HEK293 (cell line): ENCODE results near the gene LSMEM2.

Source experiments
- CTCF ChIA-PET: fragments of 350-600 bp; formaldehyde crosslinking; extraction: SDS; loops from one replicate; lab custom pipeline; 2021; ENCODE audit warnings: antibody characterized with exemption; lab: Yijun Ruan, JAX
- POLR2A ChIA-PET: fragments of 300-600 bp; formaldehyde crosslinking; extraction: SDS; loops from one replicate; lab custom pipeline; 2020; ENCODE audit warnings: antibody characterized with exemption, inconsistent platforms; lab: Yijun Ruan, JAX
- H3K27ac ChIP-seq: fragments of 200-500 bp; sonication (Bioruptor generic); 2 replicates; pipeline ENCODE4 v1.5.1; 2014; ENCODE audit warnings: low read depth, low read length, control low read depth, inconsistent platforms; ENCODE audit errors: extremely low read depth
- H3K36me3 ChIP-seq, 2 experiments: fragments of 200-500 bp in 1 of 2; sonication (Bioruptor generic) in 1 of 2; 1 replicate in 1 of 2; 2 replicates in 1 of 2; pipeline ENCODE4 v1.5.1; 2014 to 2017; ENCODE audit warnings: inconsistent platforms in 2 of 2, low read length in 2 of 2; ENCODE audit not compliant: control insufficient read depth in 2 of 2, insufficient read depth in 1 of 2
- H3K4me1 ChIP-seq: fragments of 200-500 bp; sonication (Bioruptor generic); 2 replicates; pipeline ENCODE4 v1.5.1; 2014; ENCODE audit warnings: mild to moderate bottlenecking, low read length, inconsistent platforms; ENCODE audit not compliant: control insufficient read depth, insufficient read depth
- H3K4me3 ChIP-seq: 2 replicates; pipeline ENCODE4 v1.5.1; 2011; ENCODE audit warnings: low read depth, mild to moderate bottlenecking, control low read depth, low read length, moderate library complexity
- H3K9me3 ChIP-seq: fragments of 200-500 bp; sonication (Bioruptor generic); 2 replicates; pipeline ENCODE4 v1.5.1; 2014; ENCODE audit warnings: low read depth, low read length, inconsistent platforms; ENCODE audit not compliant: control insufficient read depth, insufficient read depth
- EGR2 ChIP-seq: fragments of 450-650 bp; formaldehyde crosslinking; IDR thresholded peaks from 2 replicates; pipeline ENCODE4 v1.5.1; 2016; ENCODE audit warnings: low read depth, missing biosample characterization, missing genetic modification characterization
- KLF8 ChIP-seq: fragments of 450-650 bp; formaldehyde crosslinking; IDR thresholded peaks from 2 replicates; pipeline ENCODE4 v1.5.1; 2016; ENCODE audit warnings: missing biosample characterization, missing genetic modification characterization
- KLF9 ChIP-seq: fragments of 450-650 bp; formaldehyde crosslinking; IDR thresholded peaks from 2 replicates; pipeline ENCODE4 v1.5.1; 2016; ENCODE audit warnings: missing biosample characterization, missing genetic modification characterization, low read depth
- SCRT2 ChIP-seq: fragments of 450-650 bp; formaldehyde crosslinking; IDR thresholded peaks from 2 replicates; pipeline ENCODE4 v1.5.1; 2016; ENCODE audit warnings: missing biosample characterization, missing genetic modification characterization
- ZBTB48 ChIP-seq: fragments of 450-650 bp; formaldehyde crosslinking; IDR thresholded peaks from 2 replicates; pipeline ENCODE4 v1.5.1; 2016; ENCODE audit warnings: missing biosample characterization, missing genetic modification characterization
- ZFHX2 ChIP-seq: fragments of 450-650 bp; formaldehyde crosslinking; conservative IDR thresholded peaks from 2 replicates; pipeline ENCODE4 v1.5.1; 2016; ENCODE audit warnings: missing biosample characterization, missing genetic modification characterization
- ZNF112 ChIP-seq: fragments of 450-650 bp; formaldehyde crosslinking; IDR thresholded peaks from 2 replicates; pipeline ENCODE4 v1.5.0; 2017; ENCODE audit warnings: missing biosample characterization, missing genetic modification characterization
- ZNF132 ChIP-seq: fragments of 450-650 bp; formaldehyde crosslinking; IDR thresholded peaks from 2 replicates; pipeline ENCODE4 v1.5.1; 2017; ENCODE audit warnings: missing biosample characterization, missing genetic modification characterization, borderline replicate concordance
- ZNF19 ChIP-seq: fragments of 450-650 bp; formaldehyde crosslinking; IDR thresholded peaks from 2 replicates; pipeline ENCODE4; 2016; ENCODE audit warnings: missing biosample characterization, missing genetic modification characterization, low read depth
- ZNF223 ChIP-seq: fragments of 450-650 bp; formaldehyde crosslinking; IDR thresholded peaks from 2 replicates; pipeline ENCODE4 v1.5.1; 2016; ENCODE audit warnings: missing biosample characterization, missing genetic modification characterization
- ZNF350 ChIP-seq: fragments of 450-650 bp; formaldehyde crosslinking; IDR thresholded peaks from 2 replicates; pipeline ENCODE4 v1.5.0; 2017; ENCODE audit warnings: missing biosample characterization, mild to moderate bottlenecking, missing genetic modification characterization
- ZNF366 ChIP-seq: fragments of 450-650 bp; formaldehyde crosslinking; conservative IDR thresholded peaks from 2 replicates; pipeline ENCODE4 v1.5.1; 2016; ENCODE audit warnings: missing biosample characterization, missing genetic modification characterization
- ZNF555 ChIP-seq: fragments of 450-650 bp; formaldehyde crosslinking; conservative IDR thresholded peaks from 2 replicates; pipeline ENCODE4 v1.5.1; 2017; ENCODE audit warnings: missing biosample characterization, mild to moderate bottlenecking, missing genetic modification characterization, inconsistent platforms
- ZNF677 ChIP-seq: fragments of 450-650 bp; IDR thresholded peaks from 2 replicates; pipeline ENCODE4 v1.5.0; 2018; ENCODE audit warnings: missing biosample characterization, mild to moderate bottlenecking, missing genetic modification characterization, moderate library complexity
- ZNF701 ChIP-seq: fragments of 450-650 bp; formaldehyde crosslinking; IDR thresholded peaks from 2 replicates; pipeline ENCODE4 v1.5.1; 2016; ENCODE audit warnings: missing biosample characterization, missing genetic modification characterization
- ZNF707 ChIP-seq: fragments of 450-650 bp; formaldehyde crosslinking; IDR thresholded peaks from 2 replicates; pipeline ENCODE4 v1.5.1; 2016; ENCODE audit warnings: missing biosample characterization, missing genetic modification characterization
- ZNF768 ChIP-seq: fragments of 450-650 bp; formaldehyde crosslinking; IDR thresholded peaks from 2 replicates; pipeline ENCODE4 v1.5.1; 2018; ENCODE audit warnings: missing biosample characterization, mild to moderate bottlenecking, missing genetic modification characterization
- TF ChIP-seq, protein P1 (sequence below): fragments of 450-650 bp; formaldehyde crosslinking; IDR thresholded peaks from 2 replicates; pipeline ENCODE4 v1.5.1; 2016; ENCODE audit warnings: missing biosample characterization, missing genetic modification characterization, low read depth
- TF ChIP-seq, protein P2 (sequence below): fragments of 450-650 bp; formaldehyde crosslinking; IDR thresholded peaks from 2 replicates; pipeline ENCODE4 v1.5.1; 2016; ENCODE audit warnings: missing biosample characterization, missing genetic modification characterization
- TF ChIP-seq, protein P3 (sequence below): fragments of 450-650 bp; formaldehyde crosslinking; IDR thresholded peaks from 2 replicates; pipeline ENCODE4; 2016; ENCODE audit warnings: missing biosample characterization, missing genetic modification characterization
- TF ChIP-seq, protein P4 (sequence below): fragments of 450-650 bp; formaldehyde crosslinking; IDR thresholded peaks from 2 replicates; pipeline ENCODE4 v1.5.1; 2016; ENCODE audit warnings: missing biosample characterization, missing genetic modification characterization
- TF ChIP-seq, protein P5 (sequence below): fragments of 450-650 bp; formaldehyde crosslinking; IDR thresholded peaks from 2 replicates; pipeline ENCODE4 v1.5.1; 2017; ENCODE audit warnings: missing biosample characterization, missing genetic modification characterization
- TF ChIP-seq, protein P6 (sequence below): fragments of 450-650 bp; formaldehyde crosslinking; IDR thresholded peaks from 2 replicates; pipeline ENCODE4 v1.5.1; 2016; ENCODE audit warnings: missing biosample characterization, missing genetic modification characterization

Gene LSMEM2

DNA sequence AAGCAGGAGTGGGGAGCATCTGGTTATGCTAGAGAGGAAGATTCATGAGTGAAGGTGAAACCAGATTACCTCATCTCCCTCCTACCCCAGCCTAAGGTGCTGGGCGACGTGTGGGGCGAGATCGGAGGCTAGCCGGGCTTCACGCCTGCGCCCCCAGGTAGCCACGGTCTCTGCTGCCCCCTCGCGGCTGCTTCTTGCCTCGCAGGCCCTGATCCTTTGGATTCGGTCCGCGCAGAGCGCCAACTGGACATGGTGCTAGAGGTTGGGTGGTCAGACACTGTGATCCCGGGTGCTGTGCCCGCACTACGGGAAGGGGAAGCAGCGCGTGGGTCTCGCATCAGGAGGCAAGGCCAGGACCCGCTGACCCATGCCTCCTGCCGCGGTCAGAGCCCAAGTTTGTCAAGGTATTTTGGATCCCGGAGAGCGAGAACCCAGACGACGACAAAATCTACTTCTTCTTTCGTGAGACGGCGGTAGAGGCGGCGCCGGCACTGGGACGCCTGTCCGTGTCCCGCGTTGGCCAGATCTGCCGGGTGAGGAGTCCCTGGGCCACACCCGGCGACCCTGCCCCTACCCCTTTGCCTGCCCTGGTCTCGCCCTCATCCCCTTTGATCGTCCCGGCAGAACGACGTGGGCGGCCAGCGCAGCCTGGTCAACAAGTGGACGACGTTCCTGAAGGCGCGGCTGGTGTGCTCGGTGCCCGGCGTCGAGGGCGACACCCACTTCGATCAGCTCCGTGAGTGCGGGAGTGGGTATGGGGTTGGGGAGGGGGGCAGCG, 5.8 kb upstream of the LSMEM2 start (continued):
- TF ChIP-seq ZNF707 (no peak), KLF8 (tag by site-specific recombination) (peak; percentile 46; the same call in 1 of the 2 replicates), ZNF555 (no peak), ZBTB48 (tag by site-specific recombination) (no peak), ZNF701 (tag by site-specific recombination) (no peak), EGR2 (tag by site-specific recombination) (peak; percentile 61), ZNF132 (tag by site-specific recombination) (no peak)
- TF ChIP-seq, protein P1, sequence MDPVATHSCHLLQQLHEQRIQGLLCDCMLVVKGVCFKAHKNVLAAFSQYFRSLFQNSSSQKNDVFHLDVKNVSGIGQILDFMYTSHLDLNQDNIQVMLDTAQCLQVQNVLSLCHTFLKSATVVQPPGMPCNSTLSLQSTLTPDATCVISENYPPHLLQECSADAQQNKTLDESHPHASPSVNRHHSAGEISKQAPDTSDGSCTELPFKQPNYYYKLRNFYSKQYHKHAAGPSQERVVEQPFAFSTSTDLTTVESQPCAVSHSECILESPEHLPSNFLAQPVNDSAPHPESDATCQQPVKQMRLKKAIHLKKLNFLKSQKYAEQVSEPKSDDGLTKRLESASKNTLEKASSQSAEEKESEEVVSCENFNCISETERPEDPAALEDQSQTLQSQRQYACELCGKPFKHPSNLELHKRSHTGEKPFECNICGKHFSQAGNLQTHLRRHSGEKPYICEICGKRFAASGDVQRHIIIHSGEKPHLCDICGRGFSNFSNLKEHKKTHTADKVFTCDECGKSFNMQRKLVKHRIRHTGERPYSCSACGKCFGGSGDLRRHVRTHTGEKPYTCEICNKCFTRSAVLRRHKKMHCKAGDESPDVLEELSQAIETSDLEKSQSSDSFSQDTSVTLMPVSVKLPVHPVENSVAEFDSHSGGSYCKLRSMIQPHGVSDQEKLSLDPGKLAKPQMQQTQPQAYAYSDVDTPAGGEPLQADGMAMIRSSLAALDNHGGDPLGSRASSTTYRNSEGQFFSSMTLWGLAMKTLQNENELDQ (tag by site-specific recombination), result no peak
- TF ChIP-seq, protein P2, sequence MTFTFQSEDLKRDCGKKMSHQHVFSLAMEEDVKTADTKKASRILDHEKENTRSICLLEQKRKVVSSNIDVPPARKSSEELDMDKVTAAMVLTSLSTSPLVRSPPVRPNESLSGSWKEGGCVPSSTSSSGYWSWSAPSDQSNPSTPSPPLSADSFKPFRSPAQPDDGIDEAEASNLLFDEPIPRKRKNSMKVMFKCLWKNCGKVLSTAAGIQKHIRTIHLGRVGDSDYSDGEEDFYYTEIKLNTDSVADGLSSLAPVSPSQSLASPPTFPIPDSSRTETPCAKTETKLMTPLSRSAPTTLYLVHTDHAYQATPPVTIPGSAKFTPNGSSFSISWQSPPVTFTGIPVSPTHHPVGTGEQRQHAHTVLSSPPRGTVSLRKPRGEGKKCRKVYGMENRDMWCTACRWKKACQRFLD (tag by site-specific recombination), result no peak

DNA sequence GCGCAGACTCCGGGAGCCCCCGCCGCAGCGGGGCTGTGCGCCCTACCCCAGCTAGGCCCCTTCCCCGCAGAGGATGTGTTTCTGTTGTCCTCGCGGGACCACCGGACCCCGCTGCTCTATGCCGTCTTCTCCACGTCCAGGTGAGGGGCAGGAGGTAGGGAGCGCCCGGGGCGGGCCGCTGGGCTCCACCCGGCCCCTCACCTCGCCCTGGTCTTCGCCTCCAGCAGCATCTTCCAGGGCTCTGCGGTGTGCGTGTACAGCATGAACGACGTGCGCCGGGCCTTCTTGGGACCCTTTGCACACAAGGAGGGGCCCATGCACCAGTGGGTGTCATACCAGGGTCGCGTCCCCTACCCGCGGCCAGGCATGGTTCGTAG, 5.2 kb upstream of the LSMEM2 start:
- no peak overlapping the region for H3K27ac ChIP-seq
- CTCF ChIA-PET, result interaction anchor here (1.4 kb wide), 1 partner anchor 11 kb away, joined by 4 read pairs; no protein-coding TSS in a partner anchor
- H3K4me3 ChIP-seq, result no peak overlapping the region
- H3K36me3 ChIP-seq, result no peaks in the 10 kb centered on the region
- TF ChIP-seq SCRT2 (tag by site-specific recombination), result 0 out of 2 replicates have a peak, but pooled peaks have one; percentile 2
- TF ChIP-seq, protein P3, sequence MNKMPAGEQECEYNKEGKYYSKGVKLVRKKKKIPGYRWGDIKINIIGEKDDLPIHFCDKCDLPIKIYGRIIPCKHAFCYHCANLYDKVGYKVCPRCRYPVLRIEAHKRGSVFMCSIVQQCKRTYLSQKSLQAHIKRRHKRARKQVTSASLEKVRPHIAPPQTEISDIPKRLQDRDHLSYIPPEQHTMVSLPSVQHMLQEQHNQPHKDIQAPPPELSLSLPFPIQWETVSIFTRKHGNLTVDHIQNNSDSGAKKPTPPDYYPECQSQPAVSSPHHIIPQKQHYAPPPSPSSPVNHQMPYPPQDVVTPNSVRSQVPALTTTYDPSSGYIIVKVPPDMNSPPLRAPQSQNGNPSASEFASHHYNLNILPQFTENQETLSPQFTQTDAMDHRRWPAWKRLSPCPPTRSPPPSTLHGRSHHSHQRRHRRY (tag by site-specific recombination), result no peak
- TF ChIP-seq, all 188 proteins: peak for 1
- Histone ChIP-seq H3K4me1 (no peaks in the 10 kb centered on the region), H3K9me3 (no peaks in the 10 kb centered on the region)
- POLR2A ChIA-PET, result no interaction called here

DNA sequence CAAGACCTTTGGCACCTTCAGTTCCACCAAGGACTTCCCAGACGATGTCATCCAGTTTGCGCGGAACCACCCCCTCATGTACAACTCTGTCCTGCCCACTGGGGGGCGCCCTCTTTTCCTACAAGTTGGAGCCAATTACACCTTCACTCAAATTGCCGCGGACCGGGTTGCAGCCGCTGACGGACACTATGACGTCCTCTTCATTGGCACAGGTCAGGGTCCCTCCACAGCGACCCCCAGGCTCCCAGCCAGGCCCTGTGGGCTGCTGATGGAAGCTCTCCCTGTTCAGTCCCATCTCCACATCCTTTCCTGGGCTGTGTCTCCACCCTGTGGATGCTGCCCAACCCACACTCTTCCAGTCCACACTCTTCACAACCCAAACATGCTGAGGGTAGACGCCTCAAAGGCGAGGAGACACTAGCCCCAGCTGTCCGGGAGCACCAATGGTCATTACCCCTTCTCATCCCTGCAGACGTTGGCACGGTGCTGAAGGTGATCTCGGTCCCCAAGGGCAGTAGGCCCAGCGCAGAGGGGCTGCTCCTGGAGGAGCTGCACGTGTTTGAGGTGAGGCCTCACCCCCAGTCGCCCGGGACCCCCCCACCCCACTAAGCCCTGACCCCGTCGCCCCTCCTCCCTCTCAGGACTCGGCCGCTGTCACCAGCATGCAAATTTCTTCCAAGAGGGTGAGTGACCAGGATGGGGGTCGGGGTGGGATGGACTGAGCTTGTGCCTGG, 4.3 kb upstream of the LSMEM2 start:
- H3K9me3 ChIP-seq, result no peaks in the 10 kb centered on the region
- H3K27ac ChIP-seq, result no peak overlapping the region
- no peaks in the 10 kb centered on the region for H3K36me3 ChIP-seq
- CTCF ChIA-PET, result interaction anchor here (0.6 to 2.2 kb wide), 20 partner anchors 9 to 82 kb away, joined by 3 to 21 read pairs (median 4); partner anchors contain the start of genes HYAL2, HYAL3 and NAA80
- no peak overlapping the region for H3K4me3 ChIP-seq
- POLR2A ChIA-PET, result interaction anchor here (0.5 kb wide), 1 partner anchor 11 kb away, joined by 3 read pairs; no protein-coding TSS in a partner anchor
- no peaks in the 10 kb centered on the region for H3K4me1 ChIP-seq
- TF ChIP-seq ZNF350 (tag by site-specific recombination) (no peak), KLF9 (tag by site-specific recombination) (0 out of 2 replicates have a peak, but pooled peaks have one; percentile 27), ZFHX2 (peak; percentile 58), ZNF19 (tag by site-specific recombination) (no peak), ZNF768 (tag by site-specific recombination) (no peak), ZNF677 (tag by site-specific recombination) (no peak), ZNF366 (tag by site-specific recombination) (no peak), ZNF112 (no peak), ZNF223 (tag by site-specific recombination) (no peak)
- TF ChIP-seq, protein P4, sequence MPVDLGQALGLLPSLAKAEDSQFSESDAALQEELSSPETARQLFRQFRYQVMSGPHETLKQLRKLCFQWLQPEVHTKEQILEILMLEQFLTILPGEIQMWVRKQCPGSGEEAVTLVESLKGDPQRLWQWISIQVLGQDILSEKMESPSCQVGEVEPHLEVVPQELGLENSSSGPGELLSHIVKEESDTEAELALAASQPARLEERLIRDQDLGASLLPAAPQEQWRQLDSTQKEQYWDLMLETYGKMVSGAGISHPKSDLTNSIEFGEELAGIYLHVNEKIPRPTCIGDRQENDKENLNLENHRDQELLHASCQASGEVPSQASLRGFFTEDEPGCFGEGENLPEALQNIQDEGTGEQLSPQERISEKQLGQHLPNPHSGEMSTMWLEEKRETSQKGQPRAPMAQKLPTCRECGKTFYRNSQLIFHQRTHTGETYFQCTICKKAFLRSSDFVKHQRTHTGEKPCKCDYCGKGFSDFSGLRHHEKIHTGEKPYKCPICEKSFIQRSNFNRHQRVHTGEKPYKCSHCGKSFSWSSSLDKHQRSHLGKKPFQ (tag by site-specific recombination), result no peak
- TF ChIP-seq, protein P5, sequence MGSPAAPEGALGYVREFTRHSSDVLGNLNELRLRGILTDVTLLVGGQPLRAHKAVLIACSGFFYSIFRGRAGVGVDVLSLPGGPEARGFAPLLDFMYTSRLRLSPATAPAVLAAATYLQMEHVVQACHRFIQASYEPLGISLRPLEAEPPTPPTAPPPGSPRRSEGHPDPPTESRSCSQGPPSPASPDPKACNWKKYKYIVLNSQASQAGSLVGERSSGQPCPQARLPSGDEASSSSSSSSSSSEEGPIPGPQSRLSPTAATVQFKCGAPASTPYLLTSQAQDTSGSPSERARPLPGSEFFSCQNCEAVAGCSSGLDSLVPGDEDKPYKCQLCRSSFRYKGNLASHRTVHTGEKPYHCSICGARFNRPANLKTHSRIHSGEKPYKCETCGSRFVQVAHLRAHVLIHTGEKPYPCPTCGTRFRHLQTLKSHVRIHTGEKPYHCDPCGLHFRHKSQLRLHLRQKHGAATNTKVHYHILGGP (tag by site-specific recombination), result no peak
- TF ChIP-seq, protein P6, sequence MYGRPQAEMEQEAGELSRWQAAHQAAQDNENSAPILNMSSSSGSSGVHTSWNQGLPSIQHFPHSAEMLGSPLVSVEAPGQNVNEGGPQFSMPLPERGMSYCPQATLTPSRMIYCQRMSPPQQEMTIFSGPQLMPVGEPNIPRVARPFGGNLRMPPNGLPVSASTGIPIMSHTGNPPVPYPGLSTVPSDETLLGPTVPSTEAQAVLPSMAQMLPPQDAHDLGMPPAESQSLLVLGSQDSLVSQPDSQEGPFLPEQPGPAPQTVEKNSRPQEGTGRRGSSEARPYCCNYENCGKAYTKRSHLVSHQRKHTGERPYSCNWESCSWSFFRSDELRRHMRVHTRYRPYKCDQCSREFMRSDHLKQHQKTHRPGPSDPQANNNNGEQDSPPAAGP (tag by site-specific recombination), result 0 out of 2 replicates have a peak, but pooled peaks have one; percentile 34
